Esophagus squamous epithelium (tissue), 4 donors: Measurements from ENCODE around the gene DLGAP1.

Experiments
- CTCF ChIP-seq, 6 experiments: fragments of 450-650 bp in 4 of 6; fragments of 200-600 bp in 2 of 6; sonication (generic) in 2 of 6; IDR thresholded peaks; one replicate each; pipeline ENCODE4 v1.5.1; 2016 to 2019; ENCODE audit warnings: antibody characterized with exemption in 6 of 6, mild to moderate bottlenecking in 4 of 6, moderate library complexity in 4 of 6
- POLR2A ChIP-seq, 4 donors: fragments of 450-650 bp; IDR thresholded peaks; one replicate each; pipeline ENCODE4 v1.6.1; 2017; ENCODE audit warnings: antibody characterized with exemption in 4 of 4, mild to moderate bottlenecking in 4 of 4, moderate library complexity in 3 of 4

DNA sequence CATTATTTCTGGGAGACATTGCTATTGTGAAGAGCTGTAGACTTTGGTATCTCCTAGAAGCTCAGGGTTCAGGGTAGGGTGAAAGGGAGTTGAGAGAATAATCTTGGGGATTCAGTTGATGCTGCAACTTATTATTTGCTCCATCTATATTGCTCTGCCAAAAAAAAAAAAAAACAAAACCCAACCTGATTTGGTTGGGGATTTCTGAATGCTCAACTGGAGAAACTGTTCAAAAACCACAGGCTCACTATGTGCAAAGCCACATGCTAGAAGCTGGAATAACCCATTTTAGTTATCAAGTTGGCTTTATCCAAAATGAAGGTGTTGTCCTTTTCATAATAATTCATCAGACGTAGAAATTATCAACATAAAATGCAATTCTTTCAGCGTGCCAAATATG lies 696.0 kb downstream of the DLGAP1 start:
- TF ChIP-seq POLR2A (IDR thresholded peaks at IDR 0.05) (no peak), CTCF (IDR thresholded peaks at IDR 0.05) (no peak)
